Stimulated activated CD8-positive, alpha-beta memory T cell treated with anti-CD3 and anti-CD28 coated beads, Interleukin-7, amount 100 ng/mL, for 48 hours (primary cell): Measurements from ENCODE around the gene OSTF1.

Experiments used
- DNase-seq, 2 donors: peaks; one replicate each; pipeline ENCODE4 v3.0.0-alpha.2; 2020; ENCODE audit warnings: low read depth in 1 of 2; ENCODE audit errors: extremely low read depth in 1 of 2

Gene OSTF1

DNA sequence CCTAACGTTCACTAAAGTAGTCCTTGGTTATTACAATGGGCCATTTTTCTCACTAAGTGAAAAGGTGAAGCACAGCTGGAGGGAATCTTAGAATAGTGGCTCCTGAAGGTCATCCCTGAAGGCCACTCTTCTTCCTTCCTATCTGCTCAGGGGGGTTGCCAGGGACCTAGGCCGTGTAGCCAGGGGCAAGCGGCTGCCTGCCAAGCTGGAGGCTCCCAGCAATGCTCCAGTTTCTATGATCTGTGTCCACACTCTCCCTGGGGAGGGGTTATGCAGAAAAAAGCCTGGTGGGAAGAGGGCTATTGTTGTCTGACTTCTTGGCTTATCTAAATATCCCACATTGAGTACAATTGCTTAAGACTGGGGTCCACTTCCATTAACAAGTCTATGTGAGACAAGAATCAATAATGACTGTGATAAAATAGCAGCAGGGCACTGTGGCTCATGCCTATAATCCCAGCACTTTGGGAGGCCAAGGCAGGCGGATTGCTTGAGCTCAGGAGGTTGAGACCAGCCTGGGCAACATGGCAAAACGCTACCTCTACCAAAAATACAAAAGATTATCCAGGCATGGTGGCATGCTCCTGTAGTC is 4.1 kb upstream of the OSTF1 start:
- no peak for DNase-seq

DNA sequence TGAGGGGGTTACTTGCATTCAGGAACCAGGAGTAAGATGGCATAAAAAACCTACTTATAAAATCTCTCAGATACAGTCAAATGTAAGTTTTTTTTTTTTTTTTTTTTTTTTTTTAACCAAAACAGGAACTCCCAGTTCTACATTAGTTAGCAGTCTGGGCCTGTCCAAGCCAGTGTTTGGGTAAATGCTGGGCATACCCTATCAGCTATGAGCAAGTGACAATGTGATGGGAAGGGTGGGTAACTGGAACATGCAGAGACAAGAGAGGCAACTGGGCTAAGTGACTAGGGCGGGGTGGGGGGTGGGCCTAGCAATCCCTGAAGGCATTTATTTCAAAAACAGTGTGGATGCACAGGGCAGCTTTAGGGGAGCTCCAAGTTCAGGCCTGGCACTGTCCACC is 2.7 kb upstream of the OSTF1 start:
- no peak for DNase-seq

DNA sequence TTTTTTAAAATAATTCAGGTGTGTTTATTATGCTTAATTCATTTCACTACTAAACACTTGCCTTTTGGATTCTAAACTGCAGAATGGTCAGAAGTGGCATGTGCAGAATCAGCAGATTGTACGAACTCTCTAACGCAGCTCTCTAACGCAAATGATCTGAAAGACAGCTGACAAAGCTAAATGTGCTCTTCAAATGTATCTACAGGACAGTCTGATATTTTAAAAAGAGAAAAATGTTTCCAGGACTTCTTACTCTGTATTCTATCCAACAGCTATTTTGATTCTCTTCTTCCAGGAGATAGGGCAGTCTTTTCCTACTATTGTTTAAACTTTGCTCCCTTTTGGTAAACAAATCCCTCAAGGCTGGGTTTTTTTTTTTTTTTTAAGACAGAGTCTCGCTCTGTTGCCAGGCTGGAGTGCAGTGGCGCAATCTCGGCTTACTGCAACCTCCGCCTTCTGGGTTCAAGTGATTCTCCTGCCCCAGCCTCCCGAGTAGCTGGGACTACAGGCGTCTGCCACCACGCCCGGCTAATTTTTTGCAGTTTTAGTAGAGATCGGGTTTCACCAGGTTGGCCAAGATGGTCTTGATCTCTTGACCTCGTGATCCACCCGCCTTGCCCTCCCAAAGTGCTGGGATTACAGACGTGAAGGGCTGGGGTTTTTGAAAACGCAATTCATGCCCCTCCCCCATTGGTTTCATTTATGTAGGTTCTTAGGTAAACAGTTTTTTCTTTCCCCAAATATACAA is 1.6 kb upstream of the OSTF1 start:
- DNase-seq: no peak

DNA sequence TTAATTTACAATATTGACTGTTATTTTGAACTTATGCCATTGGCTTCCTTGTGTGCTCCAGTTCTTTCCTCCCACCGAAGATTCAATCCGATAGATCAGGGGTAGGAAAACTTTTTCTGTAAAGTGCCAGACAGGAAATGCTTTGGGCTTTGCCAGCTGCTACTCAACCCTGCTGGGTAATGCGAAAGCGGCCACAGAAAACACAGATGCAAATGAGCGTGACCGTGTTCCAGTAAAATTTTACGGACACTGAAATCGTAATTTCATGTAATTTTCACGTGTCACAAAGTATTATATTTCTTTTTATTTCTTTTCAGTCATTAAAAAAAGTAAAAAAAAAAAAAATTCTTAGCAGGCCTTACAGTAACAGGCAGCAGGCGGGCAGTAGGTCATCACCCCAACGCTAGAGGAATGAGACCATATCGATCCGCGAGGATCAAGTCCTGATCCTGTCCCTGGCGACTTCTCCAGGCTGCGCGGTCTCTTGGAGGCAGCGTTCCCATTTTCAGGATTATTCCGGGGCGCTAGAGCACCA is 958 bp upstream of the OSTF1 start:
- no peak for DNase-seq

DNA sequence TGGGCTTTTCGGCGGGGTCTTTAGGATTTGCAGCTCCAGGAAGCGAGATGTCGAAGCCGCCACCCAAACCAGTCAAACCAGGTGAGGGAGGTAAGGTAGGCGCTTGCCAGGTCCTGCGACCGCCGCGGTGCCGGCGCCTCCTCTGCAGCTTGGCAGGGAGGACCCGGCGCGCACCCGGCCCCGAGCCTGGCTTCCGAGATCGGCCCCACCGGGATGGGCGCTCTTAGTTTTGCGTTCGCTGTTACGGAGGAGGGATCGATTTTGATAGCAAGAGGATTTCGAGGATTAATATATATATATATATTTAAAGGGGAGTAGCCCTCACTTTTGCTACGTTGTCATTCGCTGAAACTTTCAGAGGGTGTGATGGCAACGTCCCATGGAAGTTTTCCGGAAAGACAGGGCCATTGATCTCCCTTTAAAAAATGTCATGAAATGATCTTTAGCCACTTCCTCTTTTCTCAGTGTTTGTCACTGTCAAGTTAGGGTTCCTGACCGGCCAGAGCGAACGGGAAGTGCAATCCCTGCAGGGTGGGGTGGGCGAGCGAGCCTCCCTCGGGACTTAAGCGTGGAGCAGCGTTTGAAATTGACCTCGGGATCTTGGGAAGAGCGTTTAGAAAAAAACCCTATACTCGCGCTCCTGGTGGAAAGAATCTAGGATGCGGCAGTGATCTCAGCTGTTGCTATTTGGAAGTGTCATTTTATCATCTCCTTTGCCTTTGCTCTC is 495 bp downstream of the OSTF1 start:
- DNase-seq: peak in 1 of 2 donors; percentile 38

DNA sequence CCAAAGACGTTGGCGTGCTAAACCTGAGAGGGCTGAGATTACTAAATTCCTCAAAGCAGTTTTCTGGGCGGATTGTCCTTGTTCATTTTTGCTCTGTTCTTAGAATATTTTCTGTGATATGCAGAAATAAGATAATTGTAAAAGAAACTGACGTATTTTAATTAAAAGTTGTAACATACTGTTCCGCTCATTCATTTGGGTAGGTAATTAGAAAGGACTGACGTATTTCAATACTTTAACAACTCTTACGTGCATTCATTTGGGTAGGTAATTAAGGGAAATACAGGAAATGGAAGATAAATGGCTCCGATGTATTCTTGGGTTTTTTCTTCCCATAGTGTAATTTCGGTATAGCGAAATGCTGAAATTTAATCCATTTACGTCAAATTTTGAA is 1.1 kb downstream of the OSTF1 start:
- no peak for DNase-seq

DNA sequence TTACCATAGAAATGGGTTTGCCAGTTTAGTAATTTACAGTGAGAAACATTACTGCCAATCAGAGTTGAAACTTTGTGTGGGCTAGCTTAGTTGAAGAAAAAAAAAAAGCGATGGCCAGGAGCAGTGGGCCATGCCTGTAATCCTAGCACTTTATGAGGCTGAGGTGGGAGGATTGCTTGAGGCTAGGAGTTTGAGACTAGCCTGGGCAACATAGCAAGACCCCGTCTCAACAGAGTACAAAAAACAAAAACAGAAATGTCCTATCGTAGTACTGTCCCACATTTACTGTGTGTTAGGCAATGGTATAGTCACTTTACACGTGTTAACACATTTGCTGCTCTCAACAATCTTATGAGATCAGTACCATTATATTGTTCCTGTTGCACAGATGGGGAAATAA is 2.3 kb downstream of the OSTF1 start:
- DNase-seq: no peak

DNA sequence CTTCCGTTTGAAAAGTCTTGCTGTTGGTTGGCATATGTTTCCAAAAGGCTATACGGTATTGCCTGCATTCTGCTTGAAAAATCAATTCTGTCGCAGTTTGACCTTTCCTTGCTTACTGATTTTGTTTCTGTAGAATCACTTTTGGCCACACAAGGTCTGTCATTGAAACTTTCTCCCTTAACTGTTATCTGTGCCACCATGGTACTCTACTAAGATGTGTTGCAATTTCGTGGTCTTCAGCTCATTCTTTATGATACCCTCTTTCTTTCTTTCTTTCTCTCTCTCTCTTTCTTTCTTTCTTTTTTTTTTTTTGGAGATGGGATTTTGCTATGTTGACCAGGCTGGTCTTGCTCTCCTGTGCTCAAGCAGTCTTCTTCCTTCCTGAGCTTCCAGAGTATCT is 4.5 kb downstream of the OSTF1 start:
- no peak for DNase-seq

DNA sequence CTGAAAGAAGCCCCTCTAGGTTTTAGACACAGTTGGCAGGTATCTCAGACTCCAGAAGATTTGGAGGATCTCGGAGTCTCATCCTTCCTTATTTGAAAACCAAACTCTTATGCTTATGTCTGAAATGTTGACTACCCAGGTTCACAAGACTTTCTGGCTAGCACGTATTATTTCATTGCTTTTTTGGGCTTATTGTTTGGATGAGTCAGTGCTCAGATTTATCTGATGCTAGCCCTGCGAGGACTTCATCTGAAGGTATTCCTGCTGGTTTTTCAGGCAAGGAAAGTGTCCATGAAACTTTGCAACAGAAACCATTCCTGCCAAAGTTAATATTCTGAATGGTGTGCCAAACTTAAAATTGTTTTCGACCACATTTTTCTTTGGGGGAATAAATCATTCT is 8.5 kb downstream of the OSTF1 start:
- DNase-seq: no peak

DNA sequence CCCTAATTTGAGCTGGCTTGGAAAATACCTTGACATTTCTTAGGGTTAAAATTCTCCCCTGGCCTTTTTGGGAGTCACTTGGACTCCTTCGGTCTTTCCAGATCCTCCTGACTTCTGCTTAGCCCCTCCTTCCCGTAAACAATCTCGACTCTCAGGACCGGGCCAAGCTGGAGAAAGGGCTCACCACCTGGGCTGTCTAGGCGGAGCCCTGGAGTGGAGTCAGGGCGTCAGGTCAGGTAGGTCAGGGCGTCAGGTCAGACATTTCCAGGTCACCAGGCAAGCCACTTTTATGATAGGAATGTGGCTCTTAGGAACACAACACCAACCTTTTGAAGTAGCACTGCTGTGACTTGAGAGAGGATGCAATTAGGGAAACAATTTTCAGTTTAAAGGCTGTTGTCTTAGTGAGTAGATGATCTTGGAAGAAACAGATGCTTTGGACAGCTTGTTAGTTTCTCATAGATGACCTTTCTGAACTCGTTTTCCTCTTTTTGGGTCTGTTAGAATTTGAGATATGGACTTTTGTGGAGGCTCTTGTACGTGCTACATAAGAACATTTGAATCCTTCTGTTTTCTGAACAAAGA is 12.8 kb downstream of the OSTF1 start:
- DNase-seq: no peak

DNA sequence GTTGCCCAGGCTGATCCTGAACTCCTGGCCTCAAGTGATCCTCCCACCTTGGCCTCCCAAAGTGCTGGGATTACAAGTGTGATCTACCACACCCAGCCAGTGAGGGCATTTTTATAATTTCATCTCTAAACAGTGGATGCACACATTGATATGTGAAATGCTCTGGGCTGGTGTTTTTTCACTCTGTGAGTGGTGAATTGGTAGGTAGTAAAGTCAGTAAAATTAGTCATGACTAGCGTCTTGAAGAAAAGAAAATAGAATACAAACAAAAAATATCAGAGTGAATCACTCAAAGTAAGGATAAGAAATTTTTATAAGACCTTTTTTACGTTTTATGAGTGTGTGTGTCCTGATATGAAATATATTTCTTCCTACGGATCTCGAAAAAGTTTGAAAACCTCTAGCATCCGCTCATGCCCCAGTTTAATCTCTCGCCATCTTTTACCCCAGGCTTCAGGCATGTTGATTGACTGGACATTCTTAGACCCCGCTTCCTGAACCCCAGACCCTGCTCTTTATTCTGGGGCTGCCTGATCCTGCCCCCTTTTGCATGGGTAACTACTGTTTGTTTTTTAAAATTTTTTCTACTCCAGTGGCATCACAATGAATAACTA is 14.0 kb downstream of the OSTF1 start:
- no peak for DNase-seq

DNA sequence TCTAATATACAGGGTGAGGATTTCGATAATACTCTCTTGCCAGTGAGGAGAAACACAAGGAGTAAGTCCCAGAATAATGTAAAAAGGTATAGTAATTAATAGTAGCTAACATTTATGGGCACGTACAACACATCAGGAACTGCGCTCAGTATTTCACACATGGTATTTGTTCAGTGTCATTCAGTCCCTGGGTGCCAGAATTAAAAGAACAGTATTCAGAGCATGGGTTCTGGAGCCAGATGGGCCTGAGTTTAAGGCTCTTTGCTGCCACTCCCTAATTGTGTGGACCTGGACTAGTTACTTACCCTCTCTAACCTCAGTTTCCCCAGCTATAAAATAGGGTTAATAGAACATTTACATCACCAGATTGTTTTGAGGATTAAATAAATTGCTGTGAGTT is 16.3 kb downstream of the OSTF1 start:
- DNase-seq: no peak

DNA sequence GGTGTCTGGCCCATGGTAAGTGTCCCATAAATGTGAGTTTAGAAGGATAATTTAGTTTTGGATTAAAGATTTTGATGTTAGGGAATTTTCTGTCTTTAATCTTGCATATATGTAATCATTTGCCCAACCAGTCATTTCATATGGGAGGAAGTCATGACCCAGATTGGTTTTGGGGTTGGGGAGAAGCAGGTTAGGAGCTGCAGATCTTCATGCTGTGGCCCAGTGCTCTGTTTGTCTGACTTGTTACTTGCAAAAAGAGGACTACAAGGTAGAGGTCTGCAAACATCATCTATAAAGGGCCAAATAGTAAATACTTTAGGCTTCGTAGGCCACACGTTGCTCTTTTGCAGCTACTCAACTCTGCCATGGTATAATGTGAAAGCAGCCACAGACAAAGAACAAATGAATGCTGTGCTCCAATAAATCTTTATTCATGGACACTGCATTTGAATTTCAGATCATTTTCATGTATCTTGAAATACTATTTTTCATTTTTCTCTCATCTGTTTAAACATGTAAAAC is 16.8 kb downstream of the OSTF1 start:
- no peak for DNase-seq

DNA sequence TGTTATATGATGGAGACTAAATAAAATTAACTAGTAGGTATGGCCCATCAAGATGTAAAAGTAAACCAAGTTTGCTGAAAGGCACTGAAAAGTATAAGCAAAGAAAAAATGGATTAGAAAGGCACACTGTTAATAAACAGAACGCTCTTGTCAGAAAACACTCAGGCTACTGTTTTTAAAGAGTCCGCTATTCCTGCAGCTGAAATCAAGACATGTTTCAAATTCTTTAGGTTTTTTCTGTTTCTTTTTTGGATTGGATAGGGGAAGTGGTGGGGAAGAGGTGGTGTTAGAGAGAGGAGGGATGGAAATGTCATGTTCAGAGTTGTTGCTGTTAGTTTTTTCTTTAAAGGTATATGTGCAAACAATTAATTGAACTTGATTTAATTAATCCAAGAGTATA is 17.5 kb downstream of the OSTF1 start:
- DNase-seq: no peak

DNA sequence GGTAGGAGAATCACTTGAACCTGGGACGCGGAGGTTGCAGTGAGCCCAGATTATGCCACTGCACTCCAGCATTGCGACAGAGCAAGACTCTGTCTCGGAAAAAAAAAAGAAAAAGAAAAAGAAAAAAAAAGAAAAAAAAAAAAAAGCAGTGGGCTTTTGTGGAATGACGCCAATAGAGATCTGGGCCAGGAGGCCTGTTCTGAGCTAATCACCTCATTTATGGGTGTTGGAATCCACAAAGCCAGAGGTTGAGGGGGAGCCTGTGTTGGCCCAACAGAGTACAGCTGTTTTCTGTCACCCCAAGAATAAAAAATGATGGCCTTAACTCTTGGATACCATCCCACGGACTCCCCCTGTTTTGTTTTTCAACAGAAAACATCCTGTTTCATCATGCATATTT is 18.5 kb downstream of the OSTF1 start:
- no peak for DNase-seq

DNA sequence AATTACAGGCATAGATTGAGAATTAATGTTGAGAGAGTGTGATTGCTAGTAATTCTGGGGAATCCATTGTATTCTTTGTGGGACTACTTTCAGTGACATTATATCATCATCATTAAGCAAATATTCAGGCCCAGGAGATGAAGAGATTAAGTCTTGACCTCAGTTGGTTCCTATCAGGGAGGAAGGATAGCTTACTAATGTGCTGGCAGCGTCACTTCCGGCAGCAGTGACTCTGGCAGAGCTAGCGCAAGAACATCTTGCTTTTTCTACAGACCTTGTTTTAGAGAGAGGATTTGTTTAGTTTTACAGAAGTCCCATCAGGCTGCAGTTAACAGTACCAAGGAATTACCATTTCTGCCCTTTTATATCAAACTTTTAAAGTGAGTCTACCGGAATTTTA is 20.3 kb downstream of the OSTF1 start:
- no peak for DNase-seq

DNA sequence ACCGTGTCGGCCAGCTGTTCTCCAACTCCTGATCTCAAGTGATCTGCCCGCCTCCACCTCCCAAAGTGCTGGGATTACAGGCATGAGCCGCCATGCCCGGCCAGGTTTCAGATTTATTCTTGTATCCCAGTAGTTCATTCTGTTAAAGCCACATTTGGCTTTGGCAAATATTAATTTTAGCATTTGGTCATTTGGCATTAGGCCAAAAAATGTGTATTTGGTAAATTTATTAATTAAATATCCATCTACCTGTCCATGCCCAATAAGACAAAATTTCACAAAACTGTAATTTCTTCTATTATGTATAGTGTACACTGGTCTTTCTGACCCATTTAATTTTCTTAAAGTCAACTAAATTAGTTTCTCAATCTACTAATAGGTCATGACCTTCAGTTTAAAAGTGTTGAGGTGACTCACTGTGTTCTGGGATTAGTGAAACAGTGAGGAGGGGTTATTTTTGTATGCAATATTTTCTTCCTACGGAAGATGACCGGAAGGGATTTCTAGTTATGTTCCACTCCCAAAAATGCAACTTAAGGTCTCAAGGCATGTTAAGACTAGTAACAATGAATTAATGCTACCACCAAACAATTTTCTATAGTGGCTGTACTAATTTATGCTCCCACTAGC is 21.0 kb downstream of the OSTF1 start:
- DNase-seq: no peak

DNA sequence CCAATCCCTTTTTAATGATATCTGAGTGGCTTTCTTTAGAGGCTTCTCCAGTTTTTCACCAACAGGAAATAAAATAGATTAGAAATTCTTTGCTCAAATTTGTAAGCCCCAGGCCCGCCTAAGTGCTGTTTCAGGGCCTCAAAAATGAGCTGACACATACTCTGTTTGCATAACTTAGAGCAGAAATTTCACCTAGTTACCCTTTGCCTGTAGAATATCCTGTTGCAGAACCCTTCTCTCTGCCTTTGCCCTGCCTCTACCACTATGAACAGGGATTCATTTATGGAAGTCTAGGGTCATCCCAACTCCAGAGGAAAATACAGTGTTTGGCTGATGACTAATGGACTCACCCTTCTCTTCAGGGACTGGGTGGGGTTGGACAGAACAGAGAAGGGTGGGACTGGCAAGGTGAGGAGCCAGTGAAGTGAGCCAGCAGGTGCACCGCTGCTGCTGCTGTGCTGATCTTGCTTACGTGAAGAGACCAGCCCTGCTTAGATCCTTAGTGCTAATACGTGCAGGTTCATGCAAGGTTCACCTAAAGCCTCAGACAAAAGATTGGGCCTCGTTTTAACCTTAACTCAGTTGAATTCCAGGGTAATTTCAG is 22.8 kb downstream of the OSTF1 start:
- DNase-seq: no peak

DNA sequence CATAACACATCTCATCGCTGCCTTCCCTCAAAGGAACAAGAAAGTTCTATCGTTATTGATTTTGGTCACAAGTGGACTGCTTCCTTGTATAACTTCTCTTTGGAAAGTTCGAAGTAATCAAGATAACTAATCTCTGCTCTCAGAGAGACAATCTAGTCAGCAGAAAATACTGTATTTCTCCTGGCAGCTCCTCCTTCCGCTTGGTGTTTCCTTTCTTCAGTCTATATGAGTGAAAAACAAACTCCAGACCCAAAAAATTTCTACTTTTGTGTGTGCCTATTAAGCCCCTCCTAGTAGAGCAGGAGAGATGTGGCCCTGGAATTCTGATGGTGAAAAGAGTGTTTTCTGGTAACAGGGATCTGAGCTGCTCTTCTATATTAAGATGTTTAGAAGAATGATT is 24.5 kb downstream of the OSTF1 start:
- DNase-seq: no peak

DNA sequence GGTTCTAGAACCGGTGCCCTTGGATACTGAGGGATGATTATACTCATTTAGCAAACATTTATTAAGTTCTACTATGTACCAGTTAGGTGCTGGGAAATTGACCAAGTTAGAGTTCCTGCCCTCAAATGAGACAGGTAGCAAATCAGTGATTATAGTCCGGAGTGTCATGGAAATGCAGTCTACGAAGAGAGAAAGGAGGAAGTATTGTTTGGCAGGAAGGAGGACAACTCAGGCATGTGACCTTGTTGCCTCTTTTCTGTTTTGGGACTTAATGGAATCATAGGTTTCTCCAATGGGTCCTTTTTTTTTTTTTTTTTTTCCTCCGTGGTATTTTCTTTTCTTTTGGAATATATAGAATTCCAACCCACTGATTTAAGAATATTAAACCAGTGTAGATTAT is 28.0 kb downstream of the OSTF1 start:
- no peak for DNase-seq
